SU-DHL-6 (cell line): Measurements from ENCODE around the gene GPR26.

Experiments
- H2AFZ ChIP-seq: fragments of 200-600 bp; sonication (generic); 2 replicates; pipeline ENCODE4 v1.6.1; 2014; ENCODE audit warnings: low read depth, mild to moderate bottlenecking, moderate library complexity, mixed read lengths, antibody characterized with exemption, low read length; ENCODE audit not compliant: severe bottlenecking
- H3F3A ChIP-seq: fragments of 200-600 bp; shearing (Covaris generic); 2 replicates; pipeline ENCODE4 v1.6.0; 2016; ENCODE audit warnings: antibody characterized with exemption, mild to moderate bottlenecking; ENCODE audit not compliant: insufficient read depth
- H3K27ac ChIP-seq: fragments of 200-600 bp; sonication (generic); 2 replicates; pipeline ENCODE4 v1.5.1; 2016; ENCODE audit warnings: low read depth, mild to moderate bottlenecking, low read length, moderate library complexity, mixed read lengths
- H3K27me3 ChIP-seq: fragments of 200-600 bp; sonication (generic), shearing (Covaris generic); 2 replicates; pipeline ENCODE4 v1.6.0; 2014; ENCODE audit warnings: mild to moderate bottlenecking, low read length
- H3K36me3 ChIP-seq: fragments of 200-600 bp; sonication (generic); 2 replicates; pipeline ENCODE4 v1.6.1; 2014; ENCODE audit warnings: mild to moderate bottlenecking, low read length, mixed read lengths
- H3K4me2 ChIP-seq: fragments of 300-600, 200-600 bp; shearing (Covaris generic), sonication (generic); 2 replicates; pipeline ENCODE4 v1.6.0; 2014; ENCODE audit warnings: low read length, low read depth, mild to moderate bottlenecking; ENCODE audit not compliant: poor library complexity, severe bottlenecking
- H3K4me3 ChIP-seq: fragments of 200-600 bp; sonication (generic); 2 replicates; pipeline ENCODE4 v1.5.1; 2014; ENCODE audit warnings: antibody characterized with exemption, low read length, mild to moderate bottlenecking, mixed read lengths; ENCODE audit not compliant: insufficient read depth, poor library complexity, severe bottlenecking
- H3K79me2 ChIP-seq: fragments of 200-600 bp; sonication (generic); 2 replicates; pipeline ENCODE4 v1.6.1; 2014; ENCODE audit warnings: mild to moderate bottlenecking, low read length, moderate library complexity; ENCODE audit not compliant: insufficient read depth
- H3K9ac ChIP-seq: fragments of 200-600 bp; sonication (generic); 2 replicates; pipeline ENCODE4 v1.7.0; 2014; ENCODE audit warnings: mild to moderate bottlenecking, low read length
- H3K9me2 ChIP-seq: fragments of 200-600 bp; sonication (generic); replicated peaks from 2 replicates; pipeline ENCODE4 v1.6.1; 2014; ENCODE audit warnings: low read length; ENCODE audit not compliant: insufficient read depth
- H3K9me3 ChIP-seq: fragments of 200-600 bp; sonication (generic); 2 replicates; pipeline ENCODE4 v1.6.1; 2014; ENCODE audit warnings: low read length, mixed read lengths; ENCODE audit not compliant: insufficient read depth
- H4K20me1 ChIP-seq: fragments of 200-600 bp; sonication (generic); 2 replicates; pipeline ENCODE4 v1.6.1; 2014; ENCODE audit warnings: low read depth, mild to moderate bottlenecking, antibody characterized with exemption, low read length, moderate library complexity, mixed read lengths
- CTCF ChIP-seq: fragments of 200-600 bp; sonication (generic); IDR thresholded peaks from one replicate; pipeline ENCODE4 v1.5.1; 2017; ENCODE audit warnings: antibody characterized with exemption, mild to moderate bottlenecking, low read length, moderate library complexity; ENCODE audit not compliant: insufficient read depth, poor library complexity, severe bottlenecking
- EZH2phosphoT487 ChIP-seq: fragments of 200-600 bp; sonication (generic), shearing (Covaris generic); conservative IDR thresholded peaks from 2 replicates; pipeline ENCODE4 v1.6.1; 2018; ENCODE audit warnings: mild to moderate bottlenecking, antibody characterized with exemption, low read length, moderate library complexity, mixed read lengths

The GPR26 gene

GRCh38 chr10:123634221-123634620 lies 31.9 kb upstream of the GPR26 start:
- no peak overlapping the region for H3K9ac ChIP-seq
- H3K27me3 ChIP-seq, result no peaks in the 10 kb centered on the region; the same call in 1 of the 2 replicates
- no peaks in the 10 kb centered on the region; the same call in 1 of the 2 replicates for H4K20me1 ChIP-seq
- no peaks in the 10 kb centered on the region for H3K36me3 ChIP-seq
- no peaks in the 10 kb centered on the region for H3F3A ChIP-seq
- H3K9me2 ChIP-seq, result no peaks in the 10 kb centered on the region
- TF ChIP-seq EZH2phosphoT487 (no peak), CTCF (no peak)
- H3K9me3 ChIP-seq, result no peaks in the 10 kb centered on the region
- H3K27ac ChIP-seq, result no peak overlapping the region
- H2AFZ ChIP-seq, result no peak overlapping the region
- H3K4me2 ChIP-seq, result no peak overlapping the region
- H3K4me3 ChIP-seq, result no peak overlapping the region
- no peaks in the 10 kb centered on the region for H3K79me2 ChIP-seq

GRCh38 chr10:123635131-123635530 lies 31.0 kb upstream of the GPR26 start:
- no peaks in the 10 kb centered on the region for H3K36me3 ChIP-seq
- H3K4me3 ChIP-seq, result no peak overlapping the region
- H3K9me2 ChIP-seq, result no peaks in the 10 kb centered on the region
- no peaks in the 10 kb centered on the region for H3F3A ChIP-seq
- H3K9me3 ChIP-seq, result no peaks in the 10 kb centered on the region
- H4K20me1 ChIP-seq, result no peaks in the 10 kb centered on the region; the same call in 1 of the 2 replicates
- H3K27ac ChIP-seq, result no peak overlapping the region
- no peak overlapping the region for H2AFZ ChIP-seq
- no peaks in the 10 kb centered on the region for H3K79me2 ChIP-seq
- H3K9ac ChIP-seq, result no peak overlapping the region
- H3K4me2 ChIP-seq, result no peak overlapping the region
- TF ChIP-seq EZH2phosphoT487 (no peak), CTCF (no peak)
- no peaks in the 10 kb centered on the region; the same call in 1 of the 2 replicates for H3K27me3 ChIP-seq

- Histone ChIP-seq H4K20me1 (no peaks in the 10 kb centered on the region), H3K9me3 (no peaks in the 10 kb centered on the region), H3K27ac (no peak overlapping the region), H3K4me2 (no peak overlapping the region), H3K9ac (no peak overlapping the region), H3K36me3 (no peaks in the 10 kb centered on the region), H3K4me3 (no peak overlapping the region), H3F3A (no peaks in the 10 kb centered on the region), H3K79me2 (no peaks in the 10 kb centered on the region), H3K9me2 (no peaks in the 10 kb centered on the region), H2AFZ (no peak overlapping the region), H3K27me3 (no peaks in the 10 kb centered on the region; the same call in 1 of the 2 replicates)
- TF ChIP-seq CTCF (no peak), EZH2phosphoT487 (no peak)
Observed at GRCh38 chr10:123635745-123636144, 30.4 kb upstream of the GPR26 start.
